IMR-90 (cell line): ENCODE results near the gene MYO9B. TPM values are rescaled to one million over a fixed set of nuclear protein-coding genes. Genes with fewer than 3 reads are reported as not detected.

Experiments
- ATAC-seq: fragments of 200-7000 bp; cut with Tn5 transposase; 2 replicates; pipeline ENCODE4 v1.9.1; 2020; ENCODE audit warnings: low read depth, mild to moderate bottlenecking, moderate library complexity
- BruUV-seq: library from RNA; stranded (reverse); fragments of 400-500 nt; replicated peaks from 2 replicates; lab custom pipeline; 2021; lab: Mats Ljungman, UMichigan
- CTCF ChIA-PET: fragments of 300-600 bp; formaldehyde crosslinking; extraction: SDS; loops from one replicate; lab custom pipeline; 2021; ENCODE audit warnings: antibody characterized with exemption; lab: Yijun Ruan, JAX
- POLR2A ChIA-PET: fragments of 300-600 bp; sonication (Branson Sonifier 250); formaldehyde crosslinking; loops from one replicate; lab custom pipeline; 2022; ENCODE audit warnings: antibody characterized with exemption; ENCODE audit not compliant: unreplicated experiment; lab: Charles Lee
- DNase-seq: peaks from one replicate; pipeline ENCODE4 v3.0.0; 2013
- H2AFZ ChIP-seq: replicated peaks from 2 replicates; pipeline ENCODE3; 2013; ENCODE audit warnings: low read length, mild to moderate bottlenecking; ENCODE audit not compliant: poor library complexity
- H2AK5ac ChIP-seq: 2 replicates; pipeline ENCODE4 v1.6.1; 2013; ENCODE audit warnings: low read depth, low read length, inconsistent platforms
- H2AK9ac ChIP-seq: replicated peaks from 2 replicates; pipeline ENCODE3; 2013; ENCODE audit warnings: mild to moderate bottlenecking, low read depth, low read length, moderate library complexity; ENCODE audit not compliant: poor library complexity
- H2BK120ac ChIP-seq: 2 replicates; pipeline ENCODE4 v1.6.1; 2013; ENCODE audit warnings: low read depth, low read length, inconsistent platforms
- H2BK15ac ChIP-seq: 3 replicates; pipeline ENCODE4 v1.6.1; 2013; ENCODE audit warnings: low read depth, low read length, inconsistent platforms
- H2BK20ac ChIP-seq: 2 replicates; pipeline ENCODE4 v1.6.1; 2013; ENCODE audit warnings: low read depth, mild to moderate bottlenecking, inconsistent platforms, low read length, moderate library complexity
- H2BK5ac ChIP-seq: 2 replicates; pipeline ENCODE4 v1.6.1; 2013; ENCODE audit warnings: mild to moderate bottlenecking, low read depth, low read length, inconsistent platforms; ENCODE audit not compliant: poor library complexity, severe bottlenecking
- H3K14ac ChIP-seq: replicated peaks from 2 replicates; pipeline ENCODE4 v1.6.1; 2013; ENCODE audit warnings: low read depth, low read length, inconsistent platforms
- H3K18ac ChIP-seq: 2 replicates; pipeline ENCODE4 v1.6.1; 2013; ENCODE audit warnings: low read depth, low read length, control low read depth
- H3K23ac ChIP-seq: 2 replicates; pipeline ENCODE4 v1.6.1; 2013; ENCODE audit warnings: low read depth, low read length, inconsistent platforms
- H3K27ac ChIP-seq: 2 replicates; pipeline ENCODE4 v1.5.1; 2013; ENCODE audit warnings: mild to moderate bottlenecking, control low read depth, low read length; ENCODE audit not compliant: insufficient read depth
- H3K27me3 ChIP-seq: 2 replicates; pipeline ENCODE4 v1.6.1; 2013; ENCODE audit warnings: low read length; ENCODE audit not compliant: control insufficient read depth, insufficient read depth
- H3K36me3 ChIP-seq: 2 replicates; pipeline ENCODE4 v1.6.1; 2013; ENCODE audit warnings: low read length, mixed read lengths; ENCODE audit not compliant: control insufficient read depth, insufficient read depth
- H3K4ac ChIP-seq: 2 replicates; pipeline ENCODE4 v1.6.1; 2013; ENCODE audit warnings: low read depth, low read length, inconsistent platforms
- H3K4me1 ChIP-seq: 2 replicates; pipeline ENCODE4 v1.6.1; 2013; ENCODE audit warnings: low read length, mixed read lengths; ENCODE audit not compliant: control insufficient read depth, insufficient read depth
- H3K4me2 ChIP-seq: 2 replicates; pipeline ENCODE4 v1.6.1; 2013; ENCODE audit warnings: low read depth, mild to moderate bottlenecking, control low read depth, low read length, moderate library complexity
- H3K4me3 ChIP-seq: 2 replicates; pipeline ENCODE4 v1.5.1; 2013; ENCODE audit warnings: low read depth, mild to moderate bottlenecking, control low read depth, low read length, moderate library complexity; ENCODE audit not compliant: insufficient read depth
- H3K56ac ChIP-seq: 2 replicates; pipeline ENCODE4 v1.6.1; 2013; ENCODE audit warnings: low read length, inconsistent platforms; ENCODE audit not compliant: insufficient read depth; ENCODE audit errors: extremely low read depth
- H3K79me1 ChIP-seq, 2 experiments: 2 replicates each; pipeline ENCODE4 v1.6.1; 2013; ENCODE audit warnings: low read length in 2 of 2, inconsistent platforms in 1 of 2, low read depth in 1 of 2
- H3K9ac ChIP-seq: 2 replicates; pipeline ENCODE4 v1.6.1; 2013; ENCODE audit warnings: low read depth, low read length, control low read depth
- H3K9me1 ChIP-seq: 2 replicates; pipeline ENCODE4 v1.6.1; 2013; ENCODE audit warnings: low read length, inconsistent platforms; ENCODE audit not compliant: insufficient read depth
- H3K9me3 ChIP-seq: 2 replicates; pipeline ENCODE4 v1.6.1; 2013; ENCODE audit warnings: low read length; ENCODE audit not compliant: control insufficient read depth, insufficient read depth
- H4K20me1 ChIP-seq: 2 replicates; pipeline ENCODE4 v1.6.1; 2013; ENCODE audit warnings: low read length, inconsistent platforms; ENCODE audit not compliant: insufficient read depth
- H4K5ac ChIP-seq: 2 replicates; pipeline ENCODE4 v1.6.1; 2013; ENCODE audit warnings: mild to moderate bottlenecking, low read depth, low read length, control low read depth
- H4K8ac ChIP-seq, 2 experiments: 2 replicates each; pipeline ENCODE4 v1.6.1; 2013; ENCODE audit warnings: low read depth in 2 of 2, low read length in 2 of 2, control low read depth in 1 of 2, inconsistent platforms in 1 of 2
- H4K91ac ChIP-seq: 2 replicates; pipeline ENCODE4 v1.6.1; 2013; ENCODE audit warnings: low read depth, low read length, inconsistent platforms; ENCODE audit not compliant: insufficient read depth
- BHLHE40 ChIP-seq: fragments of 150-350 bp; IDR thresholded peaks from 2 replicates; pipeline ENCODE4 v1.6.1; 2016; ENCODE audit warnings: mild to moderate bottlenecking, low read depth, low read length
- CEBPB ChIP-seq: IDR thresholded peaks from 2 replicates; pipeline ENCODE4 v1.6.1; 2012; ENCODE audit warnings: low read depth, low read length, improper control_type of control experiment
- CHD1 ChIP-seq: IDR thresholded peaks from 2 replicates; pipeline ENCODE4 v1.6.1; 2012; ENCODE audit warnings: low read depth, low read length, improper control_type of control experiment
- FOS ChIP-seq: fragments of 150-350 bp; IDR thresholded peaks from 2 replicates; pipeline ENCODE4 v1.6.1; 2016; ENCODE audit warnings: low read depth, low read length
- MAFK ChIP-seq: IDR thresholded peaks from 2 replicates; pipeline ENCODE4 v1.6.1; 2012; ENCODE audit warnings: low read depth, low read length, improper control_type of control experiment
- MAZ ChIP-seq: IDR thresholded peaks from 2 replicates; pipeline ENCODE4 v1.6.1; 2012; ENCODE audit warnings: low read depth, mild to moderate bottlenecking, low read length, improper control_type of control experiment, moderate library complexity, borderline replicate concordance
- MXI1 ChIP-seq: IDR thresholded peaks from 2 replicates; pipeline ENCODE4 v1.6.1; 2012; ENCODE audit warnings: low read depth, mild to moderate bottlenecking, low read length, moderate library complexity, borderline replicate concordance
- NFE2L2 ChIP-seq: fragments of 150-350 bp; IDR thresholded peaks from 2 replicates; pipeline ENCODE4 v1.6.1; 2016; ENCODE audit warnings: low read depth, mild to moderate bottlenecking, low read length
- POLR2A ChIP-seq: IDR thresholded peaks from 2 replicates; pipeline ENCODE4 v1.6.1; 2012; ENCODE audit warnings: mild to moderate bottlenecking, low read depth, low read length
- RAD21 ChIP-seq: IDR thresholded peaks from 2 replicates; pipeline ENCODE4 v1.6.1; 2012; ENCODE audit warnings: low read length, improper control_type of control experiment
- RCOR1 ChIP-seq: IDR thresholded peaks from 2 replicates; pipeline ENCODE4 v1.6.1; 2012; ENCODE audit warnings: mild to moderate bottlenecking, low read length, improper control_type of control experiment; ENCODE audit not compliant: insufficient replicate concordance
- RFX5 ChIP-seq: IDR thresholded peaks from 2 replicates; pipeline ENCODE4 v1.8.0; 2012; ENCODE audit warnings: low read depth, mild to moderate bottlenecking, low read length, moderate library complexity
- SMC3 ChIP-seq: fragments of 150-350 bp; IDR thresholded peaks from 2 replicates; pipeline ENCODE4 v1.6.1; 2016; ENCODE audit warnings: low read depth, mild to moderate bottlenecking, antibody characterized with exemption, low read length, moderate library complexity
- USF2 ChIP-seq: fragments of 150-350 bp; IDR thresholded peaks from 2 replicates; pipeline ENCODE4 v1.6.1; 2017; ENCODE audit warnings: mild to moderate bottlenecking, antibody characterized with exemption, low read length, low read depth
- WGBS, 2 experiments: methylation state at CpG; one replicate each; pipeline versions ENCODE4 v1.1.5 to v1.1.7; 2013; ENCODE audit warnings: missing lambda C conversion rate in 2 of 2; ENCODE audit not compliant: insufficient read length in 1 of 2; ENCODE audit errors: extremely low coverage in 2 of 2; 5-methylcytosine and 5-hydroxymethylcytosine counted together
- dilution Hi-C: fragments of 300-500 bp; cut with HindIII; formaldehyde crosslinking; loops from one replicate; pipeline ENCODE4 v1.14.3; 2018; ENCODE audit warnings: low sequenced_read_pairs; ENCODE audit not compliant: unreplicated experiment
- in situ Hi-C: fragments of 300-500 bp; cut with MboI; formaldehyde crosslinking; loops from 3 replicates; pipeline ENCODE4 v1.14.3; 2019; ENCODE audit warnings: low sequenced_read_pairs, inconsistent platforms, mixed read lengths
- intact Hi-C: fragments of 100-400 bp; cut with micrococcal nuclease; formaldehyde crosslinking; loops from 2 replicates; pipeline ENCODE4 v1.10.0; 2022
- polyA plus RNA-seq, 3 experiments: library from polyadenylated mRNA; depleted of rRNA; stranded (reverse); fragments of >200 nt; gene quantifications; 2 replicates each; pipeline ENCODE4 v1.2.3, GENCODE V29; 2012; ENCODE audit warnings: low replicate concordance in 1 of 3
- total RNA-seq: library from RNA; depleted of rRNA; stranded (reverse); fragments of >200 nt; gene quantifications from 2 replicates; pipeline ENCODE4 v1.2.3, GENCODE V29; 2012
- TF ChIP-seq, protein P1 (sequence below): fragments of 150-350 bp; IDR thresholded peaks from 2 replicates; pipeline ENCODE4 v1.6.1; 2016; ENCODE audit warnings: low read depth, mild to moderate bottlenecking, low read length, moderate library complexity, borderline replicate concordance
- TF ChIP-seq, protein P2 (sequence below): conservative IDR thresholded peaks from 2 replicates; pipeline ENCODE4 v1.5.1; 2012; ENCODE audit warnings: mild to moderate bottlenecking, low read depth, low read length, improper control_type of control experiment

Gene MYO9B
- total and polyA plus RNA-seq, 2 of the 4 experiments (the other 2 are of a cell fraction), result 61.8 to 77.8 TPM

GRCh38 chr19:17105556-17105955 lies 30.0 kb downstream of the MYO9B start:
- ATAC-seq, result no peak

More at GRCh38 chr19:17105556-17105955, 30.0 kb downstream of the MYO9B start:
- H3K4me2 ChIP-seq, result no peak overlapping the region
- no peak overlapping the region for H2AFZ ChIP-seq
- peaks cover 58% of the 10 kb centered on the region for H4K20me1 ChIP-seq
- H3K4me3 ChIP-seq, result no peak overlapping the region
- no peak overlapping the region for H2AK9ac ChIP-seq
- no peak overlapping the region for H2AK5ac ChIP-seq
- H3K27me3 ChIP-seq, result no peaks in the 10 kb centered on the region
- H3K23ac ChIP-seq, result no peak overlapping the region
- intact Hi-C loops (no loop called here), in situ Hi-C loops (no loop called here), dilution Hi-C loops (no loop called here)
- H4K8ac ChIP-seq, result no peak overlapping the region; a peak in 1 of 4 replicates
- H2BK120ac ChIP-seq, result no peak overlapping the region
- ChIA-PET POLR2A (no interaction called here), CTCF (interaction anchor here (0.5 kb wide), 1 partner anchor 16 kb away, joined by 3 read pairs; no protein-coding TSS in a partner anchor)
- WGBS, 2 experiments, result 84% methylated on average over 3 of the region's 3 CpGs; no CpG with 5 or more reads in 1 of the 2 experiments
- H3K4ac ChIP-seq, result no peak overlapping the region
- peaks cover 49% of the 10 kb centered on the region for H3K36me3 ChIP-seq
- no peak overlapping the region for H2BK15ac ChIP-seq
- BruUV-seq, result no TSS peak
- no peak overlapping the region for H3K27ac ChIP-seq
- DNase-seq, result no peak
- H3K79me1 ChIP-seq, result peaks cover 3 to 86% of the 10 kb centered on the region in 2 experiments
- peaks cover 7% of the 10 kb centered on the region for H3K4me1 ChIP-seq
- no peak overlapping the region for H3K18ac ChIP-seq
- no peak overlapping the region for H3K56ac ChIP-seq
- H2BK20ac ChIP-seq, result no peak overlapping the region
- H3K14ac ChIP-seq, result no peak overlapping the region
- no peak overlapping the region for H3K9ac ChIP-seq
- TF ChIP-seq USF2, result no peak
- no peak for TF ChIP-seq MXI1
- no peak for TF ChIP-seq CHD1
- TF ChIP-seq MAFK, result no peak
- no peak for TF ChIP-seq RCOR1
- TF ChIP-seq CEBPB, result no peak
- TF ChIP-seq SMC3, result no peak
- no peak for TF ChIP-seq RFX5
- no peak for TF ChIP-seq MAZ
- no peak for TF ChIP-seq POLR2A
- no peak for TF ChIP-seq BHLHE40
- TF ChIP-seq, protein P1, sequence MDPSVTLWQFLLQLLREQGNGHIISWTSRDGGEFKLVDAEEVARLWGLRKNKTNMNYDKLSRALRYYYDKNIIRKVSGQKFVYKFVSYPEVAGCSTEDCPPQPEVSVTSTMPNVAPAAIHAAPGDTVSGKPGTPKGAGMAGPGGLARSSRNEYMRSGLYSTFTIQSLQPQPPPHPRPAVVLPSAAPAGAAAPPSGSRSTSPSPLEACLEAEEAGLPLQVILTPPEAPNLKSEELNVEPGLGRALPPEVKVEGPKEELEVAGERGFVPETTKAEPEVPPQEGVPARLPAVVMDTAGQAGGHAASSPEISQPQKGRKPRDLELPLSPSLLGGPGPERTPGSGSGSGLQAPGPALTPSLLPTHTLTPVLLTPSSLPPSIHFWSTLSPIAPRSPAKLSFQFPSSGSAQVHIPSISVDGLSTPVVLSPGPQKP, result no peak
- no peak for TF ChIP-seq NFE2L2
- no peak for TF ChIP-seq RAD21
- TF ChIP-seq FOS, result no peak
- TF ChIP-seq, protein P2, sequence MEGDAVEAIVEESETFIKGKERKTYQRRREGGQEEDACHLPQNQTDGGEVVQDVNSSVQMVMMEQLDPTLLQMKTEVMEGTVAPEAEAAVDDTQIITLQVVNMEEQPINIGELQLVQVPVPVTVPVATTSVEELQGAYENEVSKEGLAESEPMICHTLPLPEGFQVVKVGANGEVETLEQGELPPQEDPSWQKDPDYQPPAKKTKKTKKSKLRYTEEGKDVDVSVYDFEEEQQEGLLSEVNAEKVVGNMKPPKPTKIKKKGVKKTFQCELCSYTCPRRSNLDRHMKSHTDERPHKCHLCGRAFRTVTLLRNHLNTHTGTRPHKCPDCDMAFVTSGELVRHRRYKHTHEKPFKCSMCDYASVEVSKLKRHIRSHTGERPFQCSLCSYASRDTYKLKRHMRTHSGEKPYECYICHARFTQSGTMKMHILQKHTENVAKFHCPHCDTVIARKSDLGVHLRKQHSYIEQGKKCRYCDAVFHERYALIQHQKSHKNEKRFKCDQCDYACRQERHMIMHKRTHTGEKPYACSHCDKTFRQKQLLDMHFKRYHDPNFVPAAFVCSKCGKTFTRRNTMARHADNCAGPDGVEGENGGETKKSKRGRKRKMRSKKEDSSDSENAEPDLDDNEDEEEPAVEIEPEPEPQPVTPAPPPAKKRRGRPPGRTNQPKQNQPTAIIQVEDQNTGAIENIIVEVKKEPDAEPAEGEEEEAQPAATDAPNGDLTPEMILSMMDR, result no peak
- H2BK5ac ChIP-seq, result no peak overlapping the region
- no peaks in the 10 kb centered on the region for H3K9me3 ChIP-seq
- no peak overlapping the region for H4K5ac ChIP-seq
- no peak overlapping the region for H4K91ac ChIP-seq
- peaks cover 22% of the 10 kb centered on the region for H3K9me1 ChIP-seq
